ENCODE measurements around the gene KRT83.
"Not testable (repeated sequence)": the region's sequence is repeated elsewhere in the genome, so short reads cannot be mapped to it uniquely, and the experiment has no call there.

The KRT83 gene

DNA sequence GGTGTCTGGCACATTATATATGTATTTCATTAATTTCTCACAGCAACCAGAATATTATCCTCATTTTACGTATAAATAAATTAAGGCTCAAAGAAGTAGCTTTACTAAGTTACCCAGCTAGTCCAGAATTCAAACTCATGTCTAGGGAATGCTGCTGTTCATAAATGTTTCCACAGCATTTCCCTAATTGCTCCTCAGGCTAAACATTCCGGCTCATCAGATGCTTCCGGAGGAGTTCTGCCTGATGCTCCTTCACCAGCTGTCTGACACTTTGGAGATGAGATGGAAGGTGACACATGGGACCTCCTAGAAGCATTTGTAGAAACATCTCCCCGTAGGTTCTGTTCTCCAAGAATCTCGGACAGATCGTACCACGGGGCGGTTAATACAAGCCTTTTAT lies 34.0 kb upstream of the KRT83 start:
- in situ Hi-C loops (cut with MboI; ENCODE audit: low pct_unique_long_range_greater_than_20kb, low sequenced_read_pairs) = no loop called here
- DNase-seq = no peak

DNA sequence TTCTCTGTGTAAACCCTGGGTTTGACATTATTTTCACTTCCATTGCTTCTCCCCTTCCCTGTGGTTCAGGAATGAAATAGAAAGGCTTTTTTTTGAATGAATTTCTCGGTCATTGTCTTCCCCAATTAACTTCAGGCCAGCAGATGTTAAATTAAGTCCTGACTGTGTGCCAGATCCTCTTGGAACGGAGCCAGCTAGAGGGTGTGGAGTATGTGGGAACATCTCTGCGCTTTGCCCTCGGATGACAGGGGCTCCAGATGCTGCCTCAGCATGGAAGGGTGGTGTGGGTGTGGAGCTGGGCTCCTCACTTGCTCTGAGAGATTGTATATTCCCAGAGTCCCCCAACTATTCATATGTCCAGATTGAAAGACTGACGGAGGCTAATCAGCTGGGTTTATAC lies 33.0 kb upstream of the KRT83 start:
- DNase-seq = no peak
- in situ Hi-C loops (cut with MboI; ENCODE audit: low pct_unique_long_range_greater_than_20kb, low sequenced_read_pairs) = no loop called here

DNA sequence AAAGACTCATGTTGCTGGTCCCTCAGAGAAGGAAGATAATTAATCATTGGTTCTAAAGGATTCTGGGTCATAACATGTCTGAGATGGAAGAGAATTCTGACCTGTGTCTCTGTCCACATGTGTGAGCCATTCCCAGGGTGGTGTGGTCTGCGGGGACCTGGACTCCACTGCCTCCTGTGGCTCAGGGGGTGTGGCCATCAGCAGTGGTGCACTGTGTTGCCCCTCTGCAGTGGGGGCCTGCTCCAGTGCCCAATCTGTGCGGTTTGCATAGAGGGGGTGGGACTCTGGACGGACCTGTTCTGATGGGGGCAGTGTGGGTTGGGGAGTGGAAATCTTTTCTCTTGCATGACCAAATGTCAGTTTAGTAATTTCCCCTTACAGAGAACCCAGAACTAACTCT lies 32.6 kb upstream of the KRT83 start:
- DNase-seq = no peak
- in situ Hi-C loops (cut with MboI; ENCODE audit: low pct_unique_long_range_greater_than_20kb, low sequenced_read_pairs) = no loop called here

DNA sequence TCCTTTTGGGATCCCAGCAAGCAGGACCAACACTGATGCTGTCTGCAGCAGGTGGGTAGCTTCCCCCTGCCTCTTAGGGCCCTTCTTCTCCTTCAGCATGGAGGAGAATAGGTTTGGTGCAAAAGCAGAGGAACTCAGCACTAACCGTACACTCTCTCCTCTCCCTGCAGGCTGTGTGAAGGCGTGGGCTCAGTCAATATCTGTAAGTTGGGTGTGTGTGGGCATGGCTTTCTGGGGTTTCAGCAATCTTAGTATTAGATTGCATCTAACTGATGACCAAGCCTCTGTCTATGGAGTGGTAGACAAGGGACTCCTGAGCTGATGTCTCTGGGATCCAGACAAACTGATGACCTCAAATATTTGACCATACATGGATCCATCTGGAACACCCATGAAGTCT lies 31.8 kb upstream of the KRT83 start:
- in situ Hi-C loops (cut with MboI; ENCODE audit: low pct_unique_long_range_greater_than_20kb, low sequenced_read_pairs) = no loop called here
- no peak for DNase-seq

DNA sequence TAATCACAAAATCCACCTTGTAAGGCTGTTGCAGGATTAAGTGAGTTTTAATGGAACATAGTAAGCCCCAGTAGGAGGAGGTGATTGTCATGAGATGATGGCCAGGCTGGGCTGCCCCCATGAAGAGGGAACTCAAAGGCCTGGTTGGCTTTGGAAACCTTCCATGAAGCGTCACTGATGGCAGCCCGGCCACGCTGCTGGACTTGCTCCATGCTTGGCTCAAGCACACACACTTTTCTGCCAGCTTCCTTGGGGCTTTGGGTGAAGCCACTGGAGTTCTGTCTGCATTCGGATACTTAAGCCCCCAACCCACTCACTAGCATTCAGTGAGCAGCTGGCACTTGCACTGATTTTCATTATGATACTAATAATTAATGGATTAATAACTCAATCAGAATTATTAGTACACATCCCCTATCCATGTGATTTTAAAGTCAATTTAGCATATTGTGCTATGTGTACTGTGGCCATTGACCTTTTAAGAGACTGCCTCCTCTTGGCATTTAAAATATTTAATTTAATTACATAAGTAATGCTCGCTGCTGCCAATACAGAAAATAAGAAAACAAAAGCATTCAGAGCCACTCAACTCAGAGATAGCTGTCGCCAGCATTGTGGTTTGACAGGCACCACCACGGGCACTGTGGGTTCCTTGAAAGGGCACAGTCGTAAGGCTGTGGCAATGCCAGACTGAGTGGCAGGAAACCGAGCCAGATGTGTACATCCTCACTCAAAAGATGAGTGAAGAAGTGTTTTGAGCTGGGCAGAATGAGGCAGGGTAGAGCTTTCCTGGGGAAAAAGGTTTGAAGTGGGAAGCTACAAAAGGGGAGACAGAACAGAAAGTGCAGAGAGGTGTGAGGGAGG lies 30.2 kb upstream of the KRT83 start:
- no peak for DNase-seq
- in situ Hi-C loops (cut with MboI; ENCODE audit: low pct_unique_long_range_greater_than_20kb, low sequenced_read_pairs) = no loop called here

DNA sequence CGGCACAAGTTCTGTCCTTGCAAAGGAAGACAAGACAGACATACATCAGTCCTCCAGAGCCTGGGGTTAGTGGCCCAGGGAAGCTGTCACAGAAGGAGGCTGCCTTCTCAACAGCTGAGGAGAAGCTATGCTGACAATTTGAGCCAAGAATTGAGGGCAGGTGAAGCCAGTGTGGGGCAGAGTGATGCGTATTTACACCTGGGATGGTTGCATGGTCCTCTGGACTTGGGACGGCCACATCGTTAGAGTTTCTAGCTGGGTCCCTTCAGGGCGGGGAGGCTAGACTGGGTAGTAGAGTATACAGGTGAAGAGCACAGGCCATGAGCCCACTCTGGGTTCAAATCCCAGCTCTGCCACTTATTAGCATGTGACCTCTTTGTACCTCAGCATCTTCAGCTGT lies 29.6 kb upstream of the KRT83 start:
- in situ Hi-C loops (cut with MboI; ENCODE audit: low pct_unique_long_range_greater_than_20kb, low sequenced_read_pairs) = no loop called here
- DNase-seq = no peak

DNA sequence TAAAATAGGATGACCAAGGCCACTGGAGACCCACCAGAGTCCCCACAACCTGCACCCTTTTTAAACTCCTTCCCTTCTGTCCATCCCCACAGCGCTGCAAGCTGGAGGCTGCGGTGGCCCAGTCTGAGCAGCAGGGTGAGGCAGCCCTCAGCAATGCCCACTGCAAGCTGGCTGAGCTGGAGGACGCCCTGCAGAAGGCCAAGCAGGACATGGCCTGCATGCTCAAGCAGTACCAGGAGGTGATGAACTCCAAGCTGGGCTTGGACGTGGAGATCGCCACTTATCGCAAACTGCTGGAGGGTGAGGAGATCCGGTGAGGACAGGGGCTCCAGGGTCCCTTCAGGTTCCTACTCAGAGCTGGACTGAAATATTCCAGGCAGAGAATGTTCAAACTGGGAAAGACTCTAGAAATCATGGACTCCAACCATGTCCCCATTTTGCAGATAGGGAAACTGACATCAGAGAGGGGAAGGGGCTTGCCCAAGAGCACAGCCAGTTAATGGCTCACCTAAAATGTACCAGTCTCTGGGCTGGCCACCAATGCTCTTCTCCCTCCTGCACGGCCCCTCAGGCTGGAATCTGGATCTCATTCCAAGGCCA lies 28.9 kb upstream of the KRT83 start:
- DNase-seq = no peak

DNA sequence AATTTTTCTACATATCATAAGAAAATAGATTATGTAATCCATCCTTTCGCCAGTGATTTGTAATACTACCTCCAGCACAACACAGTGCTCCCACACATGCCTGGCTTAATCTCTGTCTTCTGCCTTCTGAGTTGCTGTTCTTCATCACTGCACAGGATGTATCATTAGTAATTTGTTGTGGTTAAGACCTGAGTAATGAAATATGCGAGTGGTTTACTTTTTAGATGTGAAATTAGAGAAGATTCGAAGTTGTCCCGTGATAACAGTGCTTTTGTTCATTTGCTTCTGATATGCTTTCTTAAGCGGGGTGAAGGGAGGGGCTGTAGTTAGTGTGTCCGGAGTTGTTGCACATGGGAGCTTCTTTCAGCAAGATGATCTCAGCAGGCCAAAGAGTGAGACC lies 28.0 kb upstream of the KRT83 start:
- DNase-seq = no peak
- in situ Hi-C loops (cut with MboI; ENCODE audit: low pct_unique_long_range_greater_than_20kb, low sequenced_read_pairs) = no loop called here

More for the DNA sequence above, 28.9 kb upstream of the KRT83 start:
- in situ Hi-C loops (cut with MboI; ENCODE audit: low pct_unique_long_range_greater_than_20kb, low sequenced_read_pairs) = no loop called here

DNA sequence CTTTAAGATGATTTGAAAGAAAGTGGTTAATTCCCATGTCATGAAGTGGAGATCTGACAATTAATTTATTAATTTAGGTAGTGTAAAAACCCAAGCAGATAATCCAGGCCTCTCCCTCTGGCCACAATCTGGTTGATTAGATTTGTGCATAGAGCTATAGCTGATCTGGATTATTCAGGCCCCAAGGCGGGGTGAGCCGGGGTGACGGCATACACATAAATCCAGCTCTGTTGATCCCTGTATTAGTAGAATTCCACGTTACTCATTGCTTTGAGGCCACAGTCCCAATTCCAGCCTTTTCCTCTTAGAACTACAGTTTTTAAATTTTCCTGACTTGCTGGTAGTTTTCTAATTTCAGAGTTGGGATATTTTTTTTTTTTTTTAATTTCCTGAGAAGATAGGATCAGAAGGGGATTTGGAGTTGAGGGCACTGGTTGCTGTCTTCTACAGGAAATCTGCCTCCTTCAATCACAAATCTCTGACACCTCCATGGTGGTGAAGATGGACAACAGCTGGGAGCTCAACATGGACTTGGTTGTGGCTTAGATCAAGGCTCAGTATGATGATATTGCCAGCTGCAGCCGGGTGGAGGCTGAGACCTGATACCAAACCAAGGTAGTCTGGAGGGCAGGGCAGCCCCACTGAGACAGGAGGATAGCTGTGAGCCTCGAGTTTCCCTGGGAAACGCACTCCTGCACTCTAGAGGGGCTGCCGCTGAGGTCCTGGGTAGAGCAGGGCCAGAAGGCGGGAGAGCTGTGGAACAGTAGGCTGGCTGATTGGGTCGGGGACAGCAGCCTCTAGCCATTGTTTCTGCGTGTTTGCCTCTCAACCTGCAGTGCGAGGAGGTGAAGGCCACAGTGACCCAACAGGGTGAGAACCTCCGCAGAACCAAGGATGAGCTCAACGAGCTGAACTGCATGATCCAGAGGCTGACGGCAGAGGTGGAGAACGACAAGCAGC lies 26.6 kb upstream of the KRT83 start:
- in situ Hi-C loops (cut with MboI; ENCODE audit: low pct_unique_long_range_greater_than_20kb, low sequenced_read_pairs) = no loop called here
- DNase-seq = no peak

DNA sequence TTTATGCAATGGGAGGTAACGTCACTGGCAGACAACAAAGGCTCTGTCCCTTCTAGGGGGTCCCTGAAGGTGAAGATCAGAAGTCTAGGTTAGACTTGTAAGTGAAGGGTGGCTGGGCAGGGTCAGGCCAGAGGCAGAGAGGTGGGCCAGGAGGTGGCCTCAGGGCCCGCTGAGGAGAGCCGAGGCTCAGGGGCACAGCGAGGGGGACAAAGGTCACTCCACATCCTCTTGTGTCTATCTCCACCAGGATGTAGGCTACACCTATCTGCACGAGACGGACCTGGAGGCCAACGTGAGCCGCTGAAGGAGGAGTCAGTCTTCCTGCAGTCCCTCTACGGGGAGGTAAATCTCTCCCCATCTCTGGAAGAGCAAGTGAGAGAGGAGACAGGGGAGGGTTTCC lies 25.8 kb upstream of the KRT83 start:
- in situ Hi-C loops (cut with MboI; ENCODE audit: low pct_unique_long_range_greater_than_20kb, low sequenced_read_pairs) = no loop called here
- no peak for DNase-seq

DNA sequence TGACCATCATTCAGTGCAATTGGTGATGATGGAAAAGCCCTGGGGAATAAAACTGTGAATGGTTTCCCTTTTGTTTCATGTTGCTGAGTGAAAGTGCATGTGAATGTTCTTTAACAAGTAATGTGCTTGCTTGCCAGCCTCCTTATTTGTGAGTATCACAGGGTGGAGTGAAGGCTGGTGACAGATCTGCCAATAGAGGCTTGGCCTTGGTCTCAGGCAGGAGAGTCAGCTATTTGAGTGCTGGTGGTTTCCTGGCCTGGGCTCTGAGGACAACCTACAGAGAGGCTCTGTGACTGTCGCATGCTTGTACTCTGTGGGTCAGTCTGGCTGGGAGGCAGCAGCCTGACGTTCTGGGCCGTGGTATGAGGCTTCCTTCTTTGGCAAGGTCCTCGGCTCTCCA lies 25.4 kb upstream of the KRT83 start:
- DNase-seq = no peak

DNA sequence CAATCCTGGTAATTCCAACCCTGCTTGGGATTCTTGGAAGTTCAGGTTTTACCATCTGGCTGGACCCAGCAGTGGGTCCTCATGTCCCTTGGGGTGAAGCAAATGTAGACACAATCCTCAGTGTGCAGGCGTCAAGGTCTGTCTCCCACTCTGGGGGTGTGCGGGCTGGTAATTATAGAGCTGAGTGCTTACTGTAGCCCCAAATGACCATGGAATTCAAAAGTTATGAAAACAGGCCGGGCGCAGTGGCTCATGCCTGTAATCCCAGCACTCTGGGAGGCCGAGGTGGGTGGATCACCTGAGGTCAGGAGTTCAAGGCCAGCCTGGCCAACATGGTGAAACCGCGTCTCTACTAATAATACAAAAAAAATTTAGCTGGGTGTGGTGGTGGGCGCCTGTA lies 23.8 kb upstream of the KRT83 start:
- in situ Hi-C loops (cut with MboI; ENCODE audit: low pct_unique_long_range_greater_than_20kb, low sequenced_read_pairs); DNase-seq: not testable (repeated sequence)

More for the DNA sequence above, 25.4 kb upstream of the KRT83 start:
- in situ Hi-C loops (cut with MboI; ENCODE audit: low pct_unique_long_range_greater_than_20kb, low sequenced_read_pairs) = no loop called here

DNA sequence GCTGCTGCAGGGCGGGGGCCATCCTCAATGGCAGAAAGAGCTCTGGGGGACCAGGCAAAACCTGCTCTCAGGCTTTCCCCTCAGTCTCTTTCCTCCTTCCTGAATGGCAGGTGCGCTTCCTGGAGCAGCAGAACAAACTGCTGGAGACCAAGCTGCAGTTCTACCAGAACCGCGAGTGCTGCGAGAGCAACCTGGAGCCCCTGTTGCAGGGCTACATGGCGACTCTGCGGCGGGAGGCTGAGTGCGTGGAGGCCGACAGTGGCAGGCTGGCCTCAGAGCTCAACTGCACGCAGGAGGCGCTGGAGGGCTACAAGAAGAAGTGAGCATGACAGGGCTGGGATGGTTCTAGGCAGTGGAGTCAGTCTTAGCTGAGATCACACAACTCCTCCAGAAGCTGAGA lies 22.9 kb upstream of the KRT83 start:
- in situ Hi-C loops (cut with MboI; ENCODE audit: low pct_unique_long_range_greater_than_20kb, low sequenced_read_pairs) = no loop called here
- DNase-seq = no peak

DNA sequence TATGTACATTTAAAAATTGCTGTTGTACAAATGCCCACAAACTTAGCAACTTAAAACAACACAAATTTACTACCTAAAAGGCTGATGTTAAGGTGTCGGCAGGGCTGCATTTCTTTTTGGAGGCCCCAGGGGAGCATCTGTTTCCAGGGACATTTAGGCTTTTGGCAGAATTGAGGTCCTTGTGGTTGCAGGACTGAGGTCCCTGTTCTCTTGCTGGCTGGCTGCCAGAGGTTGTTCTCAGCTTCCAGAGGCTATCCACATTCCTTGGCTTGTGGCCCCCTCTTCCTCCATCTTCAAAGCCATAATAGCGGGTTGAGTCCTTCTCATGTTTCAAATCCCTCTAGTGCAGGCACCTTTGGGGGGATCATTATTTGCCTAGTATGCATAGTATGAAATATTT lies 22.4 kb upstream of the KRT83 start:
- in situ Hi-C loops (cut with MboI; ENCODE audit: low pct_unique_long_range_greater_than_20kb, low sequenced_read_pairs) = no loop called here
- DNase-seq = no peak

DNA sequence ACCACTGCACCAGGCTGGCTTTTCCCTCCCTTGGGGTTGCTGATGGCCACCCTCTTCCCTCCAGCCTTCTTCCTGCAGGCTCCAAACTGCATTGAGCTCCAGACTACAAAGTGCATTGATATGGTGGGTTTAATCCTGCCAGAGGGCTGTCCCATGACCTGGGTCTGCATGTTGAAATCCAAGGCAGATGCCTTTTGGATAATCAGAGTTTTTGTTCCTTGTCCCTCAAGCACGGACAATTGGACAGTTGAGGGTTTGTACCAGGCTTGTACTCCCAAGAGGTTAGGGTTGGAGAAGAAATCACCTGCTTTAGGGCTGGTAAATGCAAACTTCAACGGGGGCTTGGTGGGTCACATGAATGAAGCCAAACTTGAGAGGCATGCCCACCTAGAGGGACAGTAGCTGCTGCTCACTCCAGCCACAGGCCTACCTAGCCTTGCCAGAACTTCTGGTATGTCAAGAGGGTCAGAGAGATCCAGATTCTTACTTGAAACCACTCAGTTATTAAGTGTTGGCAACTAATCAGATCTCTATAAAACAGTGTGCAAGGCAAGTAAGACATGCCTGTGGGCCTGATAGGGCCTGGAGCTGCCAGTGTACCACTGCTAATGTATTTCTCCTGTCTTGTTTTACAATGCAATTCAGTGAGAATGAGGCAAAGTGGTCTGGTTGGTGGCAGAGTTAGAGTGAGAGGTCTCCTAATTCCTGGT lies 21.7 kb upstream of the KRT83 start:
- no peak for DNase-seq

DNA sequence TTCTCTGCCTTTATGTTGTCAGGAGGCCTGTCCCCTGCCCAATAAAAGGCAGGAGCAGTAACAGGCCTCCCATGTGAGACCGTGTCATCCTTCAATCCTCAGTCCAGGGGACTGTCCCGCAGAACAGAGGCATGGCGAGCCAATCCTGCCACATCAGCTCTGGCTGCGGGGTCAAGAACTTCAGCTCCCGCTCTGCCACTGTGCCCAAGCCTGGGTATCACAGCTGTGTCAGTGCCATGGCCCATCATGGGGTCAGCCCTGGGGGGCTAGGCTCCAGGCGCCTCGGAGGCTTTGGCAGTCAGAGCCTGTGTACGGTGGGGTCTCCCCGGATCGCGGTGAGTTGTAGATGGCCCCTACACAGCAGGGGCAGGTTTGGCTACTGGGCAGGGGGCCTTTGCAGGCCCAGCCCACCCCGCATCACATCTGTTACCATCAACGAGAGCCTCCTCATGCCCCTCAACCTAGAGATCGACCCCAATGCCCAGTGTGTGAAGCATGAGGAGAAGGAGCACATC lies 19.9 kb upstream of the KRT83 start:
- no peak for DNase-seq
- in situ Hi-C loops (cut with MboI; ENCODE audit: low pct_unique_long_range_greater_than_20kb, low sequenced_read_pairs) = no loop called here

More for the DNA sequence above, 21.7 kb upstream of the KRT83 start:
- in situ Hi-C loops (cut with MboI; ENCODE audit: low pct_unique_long_range_greater_than_20kb, low sequenced_read_pairs) = no loop called here

DNA sequence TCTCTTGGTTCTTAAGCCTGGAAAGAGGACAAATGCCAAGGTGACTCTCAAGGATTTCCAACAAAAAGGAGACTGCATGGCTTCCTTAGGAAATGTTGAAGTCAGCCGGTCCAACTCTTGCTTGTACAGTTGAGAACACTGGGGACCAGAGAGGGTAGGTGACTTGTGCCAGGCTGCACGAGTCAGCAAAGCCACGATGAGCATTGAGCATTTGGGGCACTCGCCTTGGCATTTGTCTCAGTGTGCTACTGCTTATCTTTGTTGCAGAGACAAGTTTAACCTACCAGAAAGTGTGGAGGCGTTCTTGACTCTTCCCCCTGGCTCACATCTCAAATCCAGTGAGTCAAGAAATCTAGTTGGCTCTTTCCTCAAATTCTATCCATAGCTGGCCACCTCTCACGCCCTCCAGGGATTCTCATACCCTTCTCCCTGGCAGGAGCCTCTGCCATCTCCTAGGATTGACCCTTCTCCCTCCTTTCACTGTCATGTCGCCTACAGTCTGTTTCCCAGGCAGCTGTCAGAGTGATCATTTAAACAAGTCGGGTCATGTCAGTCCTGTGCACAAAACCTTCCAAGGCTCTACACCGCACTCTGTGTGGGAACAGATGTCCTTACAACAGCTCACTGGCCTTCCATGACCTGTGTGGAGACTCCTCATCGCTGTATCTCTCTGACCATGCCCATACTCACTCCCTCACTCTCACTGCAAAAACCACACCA lies 17.2 kb upstream of the KRT83 start:
- DNase-seq = no peak
- in situ Hi-C loops (cut with MboI; ENCODE audit: low pct_unique_long_range_greater_than_20kb, low sequenced_read_pairs) = no loop called here

DNA sequence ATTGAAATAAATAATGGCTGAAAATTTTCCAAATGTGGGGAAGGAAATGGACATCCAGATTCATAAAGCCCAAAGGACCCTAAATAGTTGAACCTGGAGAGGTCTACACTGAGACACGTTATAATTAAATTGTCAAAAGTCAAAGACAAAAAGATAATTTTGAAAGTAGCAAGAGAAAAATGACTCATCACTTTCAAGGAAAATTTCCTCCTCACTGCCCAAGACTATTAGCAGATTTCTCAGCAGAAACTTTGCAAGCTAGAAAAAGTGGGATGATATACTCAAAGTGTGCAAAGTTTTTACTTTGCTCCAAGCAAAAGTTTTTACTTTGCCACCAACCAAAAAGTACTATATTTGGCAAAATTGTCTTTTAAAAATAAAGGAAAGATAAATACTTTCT lies 15.9 kb upstream of the KRT83 start:
- in situ Hi-C loops (cut with MboI; ENCODE audit: low pct_unique_long_range_greater_than_20kb, low sequenced_read_pairs) = no loop called here
- no peak for DNase-seq

Data from KBM-7 (cell line).